Ovary (tissue), 9 donors: Measurements from ENCODE around the gene C6orf62. TPM values are rescaled to one million over a fixed set of nuclear protein-coding genes. Genes with fewer than 3 reads are reported as not detected.

Experiments used
- DNase-seq, 5 donors: peaks; one replicate each; pipeline ENCODE4 v3.0.0-alpha.2; 2019 to 2020
- H3K27ac ChIP-seq, 2 donors: fragments of 200-600 bp; one replicate each; pipeline versions ENCODE4 v1.5.1 to v1.8.0; 2019 to 2022
- H3K27me3 ChIP-seq: fragments of 200-600 bp; one replicate; pipeline ENCODE4 v1.8.0; 2022
- H3K36me3 ChIP-seq: fragments of 200-600 bp; sonication (generic); one replicate; pipeline ENCODE4 v1.5.1; 2019
- H3K4me1 ChIP-seq: one replicate; pipeline ENCODE4 v1.8.1; 2013; ENCODE audit warnings: mild to moderate bottlenecking, moderate library complexity; ENCODE audit not compliant: insufficient read depth
- H3K4me3 ChIP-seq: fragments of 200-600 bp; sonication (generic); one replicate; pipeline ENCODE4 v1.5.1; 2017
- H3K9me3 ChIP-seq, 2 donors: fragments of 200-600 bp in 1 of 2; sonication (generic) in 1 of 2; one replicate each; pipeline versions ENCODE4 v1.5.1 to v1.8.1; 2013 to 2019; ENCODE audit warnings: mild to moderate bottlenecking in 1 of 2, moderate library complexity in 1 of 2
- CTCF ChIP-seq, 3 donors: fragments of 450-650 bp in 2 of 3; fragments of 200-600 bp in 1 of 3; IDR thresholded peaks; one replicate each; pipeline versions ENCODE4 v1.5.1 to v1.8.0; 2016 to 2022; ENCODE audit warnings: antibody characterized with exemption in 3 of 3, mild to moderate bottlenecking in 1 of 3
- EP300 ChIP-seq: sonication (generic); formaldehyde crosslinking; IDR thresholded peaks from one replicate; pipeline ENCODE4 v1.6.1; 2017; ENCODE audit warnings: antibody characterized with exemption
- POLR2A ChIP-seq: fragments of 450-650 bp; IDR thresholded peaks from one replicate; pipeline ENCODE4 v1.6.1; 2017; ENCODE audit warnings: antibody characterized with exemption, mild to moderate bottlenecking, moderate library complexity
- WGBS, 3 donors: extraction: QIAGEN DNeasy Blood & Tissue Kit in 1 of 3; methylation state at CpG; one replicate each; pipeline versions ENCODE4 v1.1.5 to v1.1.7; 2013 to 2017; 5-methylcytosine and 5-hydroxymethylcytosine counted together
- intact Hi-C, 4 donors: fragments of 100-400 bp; cut with DNase I; formaldehyde crosslinking; loops; one replicate each; pipeline versions ENCODE4 v1.11.0 to v1.15.1; 2022 to 2023
- polyA plus RNA-seq, 2 donors: library from polyadenylated mRNA; stranded (reverse); fragments of 200-250 nt in 1 of 2; fragments of 350-450 nt in 1 of 2; fragmentation: Illumina TruSeq in 1 of 2; extraction: RNeasy Lipid Tissue Mini Kit (QIAGEN cat#74804) in 1 of 2; gene quantifications; one replicate each; pipeline ENCODE4 v1.2.3, GENCODE V29; 2013 to 2014
- total RNA-seq, 7 donors: library from RNA; depleted of rRNA in 2 of 7; stranded (reverse); fragments of >200 nt in 2 of 7; fragmentation: NEBNext Ultra II Directional in 3 of 7; extraction: Animal tissue kit (Norgen Biotek cat#: 25700) in 3 of 7; gene quantifications; one replicate each; pipeline versions ENCODE4 v1.1.0 to v1.2.4, GENCODE V29; 2016 to 2023
- donor health status: DM: no; HTN: no; CAD: no; lungs with moderate emphysema.
- donor health status: DM: no; HTN: no; CAD: no.
- donor health status: Bipolar disorder and iron deficiency.
- donor health status: DM: yes; HTN: yes; CAD: no.
- donor health status: DM: no; HTN: no; CAD: no.
- donor health status: DM: yes; HTN: yes; CAD: no.

C6orf62 gene
- total and polyA plus RNA-seq, 9 donors = 40.6 to 101 (median 76.0) TPM

- no peak for DNase-seq
- no peak for TF ChIP-seq CTCF (IDR thresholded peaks at IDR 0.05)
- TF ChIP-seq EP300 = no peak
- TF ChIP-seq POLR2A = no peak
- Histone ChIP-seq H3K27ac (no peak overlapping the region), H3K9me3 (no peaks in the 10 kb centered on the region), H3K36me3 (no peaks in the 10 kb centered on the region), H3K27me3 (no peaks in the 10 kb centered on the region), H3K4me1 (peaks cover 6% of the 10 kb centered on the region), H3K4me3 (no peak overlapping the region)
- intact Hi-C loops = no loop called here
- WGBS, 3 donors = 86 to 89% (median 88%) methylated on average over 10 of the region's 10 CpGs
Observed at GRCh38 chr6:24710519-24711303, 8.2 kb downstream of the C6orf62 start.

DNA sequence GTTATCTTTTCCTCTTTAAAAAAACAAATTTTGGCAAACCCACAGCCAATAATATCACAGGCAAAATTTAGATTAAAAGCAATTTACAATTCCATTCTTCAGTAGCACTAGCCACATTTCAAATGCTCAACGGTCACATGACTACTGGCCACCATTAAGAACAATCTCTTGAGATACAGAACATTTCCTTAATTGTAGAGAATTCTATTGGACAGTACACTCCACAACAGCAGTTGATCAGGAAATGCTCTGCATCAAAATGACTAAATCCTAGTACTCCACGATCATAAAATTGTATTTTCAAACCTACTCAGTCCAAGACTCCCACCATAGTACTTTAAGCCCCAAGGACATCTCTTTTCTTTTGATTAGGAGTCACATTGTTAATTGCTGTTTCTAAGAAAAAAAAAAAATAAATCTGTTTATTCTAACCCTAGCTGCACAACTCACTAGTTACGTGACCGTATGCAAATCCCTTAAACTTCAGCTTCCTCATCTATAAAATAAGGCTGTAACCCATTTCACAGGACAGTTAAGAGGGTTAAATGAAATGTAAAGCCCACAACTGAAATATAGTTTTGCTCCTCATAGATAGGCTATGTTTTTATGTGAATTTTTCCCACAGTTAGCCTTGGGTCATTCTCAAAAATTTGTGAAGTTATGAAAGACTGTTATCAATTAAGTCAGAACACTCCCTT, 9.8 kb downstream of the C6orf62 start:
- no peak for TF ChIP-seq POLR2A
- TF ChIP-seq EP300 = no peak
- no peak for TF ChIP-seq CTCF (IDR thresholded peaks at IDR 0.05)
- H3K36me3 ChIP-seq = no peaks in the 10 kb centered on the region
- intact Hi-C loops = no loop called here
- DNase-seq = no peak
- H3K27ac ChIP-seq = no peak overlapping the region
- H3K9me3 ChIP-seq = no peaks in the 10 kb centered on the region
- H3K27me3 ChIP-seq = no peaks in the 10 kb centered on the region
- no peak overlapping the region for H3K4me3 ChIP-seq
- WGBS, 3 donors = 66 to 81% (median 69%) methylated on average over 4 of the region's 4 CpGs
- peaks cover 4% of the 10 kb centered on the region for H3K4me1 ChIP-seq

DNA sequence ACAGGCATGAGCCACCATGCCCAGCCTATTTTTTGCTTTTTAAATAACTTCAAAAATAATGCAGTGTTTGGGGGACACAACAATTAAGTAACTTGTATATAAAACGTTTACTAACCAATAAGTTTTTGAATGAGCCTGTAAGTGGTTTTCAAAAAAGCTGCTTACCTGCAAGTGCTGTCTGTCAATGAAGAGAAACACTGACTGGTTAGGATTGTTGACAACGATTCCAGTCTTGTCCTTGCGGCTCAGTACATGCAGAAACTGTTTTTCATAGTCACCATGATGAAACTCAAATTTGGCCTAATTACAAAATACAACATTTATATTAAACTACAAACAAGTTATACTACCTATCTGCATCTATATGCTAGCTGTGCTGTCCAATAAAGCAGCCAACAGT, 10.3 kb downstream of the C6orf62 start:
- TF ChIP-seq EP300 (no peak), POLR2A (no peak), CTCF (IDR thresholded peaks at IDR 0.05) (no peak)
- no peaks in the 10 kb centered on the region for H3K27me3 ChIP-seq
- no peaks in the 10 kb centered on the region for H3K36me3 ChIP-seq
- peaks cover 4% of the 10 kb centered on the region for H3K4me1 ChIP-seq
- intact Hi-C loops = no loop called here
- H3K4me3 ChIP-seq = no peak overlapping the region
- DNase-seq = no peak
- H3K27ac ChIP-seq = no peak overlapping the region
- H3K9me3 ChIP-seq = no peaks in the 10 kb centered on the region
- 64 to 76% (median 69%) methylated on average over 3 of the region's 3 CpGs for WGBS, 3 donors

DNA sequence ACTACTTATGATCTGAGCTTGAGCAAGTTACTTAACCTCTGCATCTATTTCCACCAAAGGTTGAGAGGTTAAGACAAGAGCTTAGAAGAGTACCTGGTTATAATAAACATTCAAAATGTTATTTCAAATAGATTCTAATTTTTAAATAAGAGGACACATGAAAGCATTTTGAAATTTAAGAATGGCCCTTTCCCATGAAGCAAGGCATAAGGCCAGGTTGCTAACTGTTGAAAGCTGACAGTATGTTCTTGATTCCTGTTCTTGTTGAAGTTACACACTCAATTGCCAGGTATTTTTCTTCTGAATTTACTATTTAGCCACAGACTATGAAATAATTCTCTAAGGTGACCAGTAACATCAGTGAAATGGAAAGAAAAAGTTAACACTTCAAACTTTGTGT, 14.5 kb downstream of the C6orf62 start:
- no peaks in the 10 kb centered on the region for H3K36me3 ChIP-seq
- no peak overlapping the region for H3K27ac ChIP-seq
- intact Hi-C loops = no loop called here

More for the DNA sequence above, 14.5 kb downstream of the C6orf62 start:
- H3K9me3 ChIP-seq = no peaks in the 10 kb centered on the region
- TF ChIP-seq POLR2A (no peak), EP300 (no peak), CTCF (IDR thresholded peaks at IDR 0.05) (no peak)
- no peaks in the 10 kb centered on the region for H3K4me1 ChIP-seq
- H3K27me3 ChIP-seq = no peaks in the 10 kb centered on the region
- no peak overlapping the region for H3K4me3 ChIP-seq
- no peak for DNase-seq
